Measurements from ENCODE around the gene ECPAS. TPM values are rescaled to one million over a fixed set of nuclear protein-coding genes. Genes with fewer than 3 reads are reported as not detected.

ECPAS gene
- total RNA-seq, 1 experiment from 2014 or later: 71.1 TPM

DNA sequence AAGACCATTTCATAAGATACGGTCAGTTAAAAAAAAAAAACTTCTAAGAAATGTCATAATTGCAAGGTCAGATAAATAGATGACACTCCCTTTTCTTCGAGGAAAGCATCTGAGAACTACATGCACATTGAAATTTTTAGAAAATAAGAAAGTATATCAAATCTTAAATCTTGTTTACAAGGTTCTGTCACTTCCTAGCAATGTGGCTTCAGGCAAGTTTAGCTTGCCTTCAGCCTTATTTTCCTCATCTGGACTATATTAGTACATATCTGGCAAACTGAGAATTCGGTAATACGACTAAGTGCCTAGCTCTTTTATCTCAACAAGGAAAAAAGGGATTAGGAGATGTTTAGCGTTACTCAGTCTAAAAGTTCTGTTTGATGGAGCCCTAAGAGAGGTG, 121.7 kb downstream of the ECPAS start (continued):
- no peak for TF ChIP-seq ZBTB33 (IDR thresholded peaks at IDR 0.05; ENCODE audit: extremely low read depth, insufficient replicate concordance, low read length)

- Histone ChIP-seq H3K9me2 (ENCODE audit: insufficient read depth) (no peaks in the 10 kb centered on the region), H3K79me2 (ENCODE audit: insufficient read depth, low read length) (no peaks in the 10 kb centered on the region), H3K4me2 (ENCODE audit: low read length) (no peak overlapping the region), H4K20me1 (ENCODE audit: insufficient read depth) (no peaks in the 10 kb centered on the region), H3K9ac (ENCODE audit: low read length) (no peak overlapping the region), H3K4me3 (replicated peaks in 1 of 2; ENCODE audit: low read depth in 1 of 2, low read length in 2 of 2) (no peak overlapping the region), H3K27me3 (ENCODE audit: insufficient read depth, low read length) (no peaks in the 10 kb centered on the region), H3K9me3 (ENCODE audit: control insufficient read depth in 1 of 2, insufficient read depth in 1 of 2, low read depth in 1 of 2, low read length in 2 of 2) (no peaks in the 10 kb centered on the region), H3K36me3 (ENCODE audit: control insufficient read depth in 1 of 2, insufficient read depth in 2 of 2, low read length in 2 of 2) (peaks cover 5 to 25% of the 10 kb centered on the region in 2 experiments; a peak in 3 of 4 replicates), H2AFZ (ENCODE audit: low read depth, low read length, poor library complexity, severe bottlenecking) (no peak overlapping the region), H3K27ac (ENCODE audit: low read depth, low read length) (no peak overlapping the region), H3K4me1 (ENCODE audit: control insufficient read depth in 1 of 2, insufficient read depth in 2 of 2, low read length in 2 of 2) (peaks cover 11 to 16% of the 10 kb centered on the region in 2 experiments; a peak in 3 of 4 replicates)
- no TSS peak for BruUV-seq (replicated peaks)
- RAD21 ChIA-PET (ENCODE audit: low non-redundant PET in 1 of 2, low total read pairs in 2 of 2, uncharacterized antibody in 2 of 2, unreplicated experiment in 2 of 2): no interaction called here
- POLR2A ChIA-PET: no interaction called here
- no peak for ATAC-seq
- CTCF ChIA-PET: no interaction called here
- no peak for DNase-seq (ENCODE audit: low read depth, low spot score)
- intact Hi-C loops (cut with micrococcal nuclease): no loop called here
- TF ChIP-seq EZH2 (IDR thresholded peaks at IDR 0.05) (no peak), ZBTB33 (IDR thresholded peaks at IDR 0.05; ENCODE audit: extremely low read depth, insufficient replicate concordance, low read length) (no peak), ATF3 (IDR thresholded peaks at IDR 0.05) (no peak), SIN3A (IDR thresholded peaks at IDR 0.05; ENCODE audit: low read depth) (no peak), ZFX (IDR thresholded peaks at IDR 0.05) (no peak), SP1 (IDR thresholded peaks at IDR 0.05; ENCODE audit: low read depth) (no peak), TCF7L2 (IDR thresholded peaks at IDR 0.05; ENCODE audit: borderline replicate concordance, extremely low read depth, insufficient read depth, insufficient read length) (no peak), ELF1 (IDR thresholded peaks at IDR 0.05; ENCODE audit: borderline replicate concordance, low read depth) (no peak), SRF (IDR thresholded peaks at IDR 0.05; ENCODE audit: low read depth) (no peak), EGR1 (IDR thresholded peaks at IDR 0.05; ENCODE audit: low read depth) (no peak), RAD21 (IDR thresholded peaks at IDR 0.05; ENCODE audit: low read depth) (no peak), EZH2phosphoT487 (IDR thresholded peaks at IDR 0.05; ENCODE audit: borderline replicate concordance) (no peak), FOSL1 (IDR thresholded peaks at IDR 0.05; ENCODE audit: low read depth) (no peak), CEBPB (IDR thresholded peaks at IDR 0.05; ENCODE audit: low read depth) (no peak)
- TF ChIP-seq, protein P1, sequence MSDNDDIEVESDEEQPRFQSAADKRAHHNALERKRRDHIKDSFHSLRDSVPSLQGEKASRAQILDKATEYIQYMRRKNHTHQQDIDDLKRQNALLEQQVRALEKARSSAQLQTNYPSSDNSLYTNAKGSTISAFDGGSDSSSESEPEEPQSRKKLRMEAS (IDR thresholded peaks at IDR 0.05): no peak
Observed at GRCh38 chr9:111360881-111361280, 123.3 kb downstream of the ECPAS start.

All from HCT116 (cell line).